OCI-LY7 (cell line): ENCODE measurements around the gene MATCAP1. TPM values are rescaled to one million over a fixed set of nuclear protein-coding genes. Genes with fewer than 3 reads are reported as not detected.
A peak's percentile ranks its signal among the peaks of the same experiment; 100 is the strongest.

Source experiments
- BruUV-seq: library from RNA; stranded (reverse); fragments of 400-500 nt; replicated peaks from 2 replicates; lab custom pipeline; 2021; lab: Mats Ljungman, UMichigan
- CTCF ChIA-PET: fragments of 300-600 bp; sonication (Branson Sonifier 250); formaldehyde crosslinking; loops from one replicate; lab custom pipeline; 2022; ENCODE audit warnings: antibody characterized with exemption; ENCODE audit not compliant: unreplicated experiment; lab: Charles Lee
- POLR2A ChIA-PET: fragments of 300-600 bp; sonication (Branson Sonifier 250); formaldehyde crosslinking; loops from one replicate; lab custom pipeline; 2022; ENCODE audit warnings: antibody characterized with exemption; lab: Charles Lee
- DNase-seq: peaks from one replicate; pipeline ENCODE4 v3.0.0-alpha.2; 2015; ENCODE audit warnings: low spot score
- H2AFZ ChIP-seq: fragments of 200-600 bp; sonication (generic), shearing (Covaris generic); 2 replicates; pipeline ENCODE4 v1.6.1; 2014; ENCODE audit warnings: mild to moderate bottlenecking, antibody characterized with exemption, low read length, moderate library complexity
- H3K27ac ChIP-seq: fragments of 200-600 bp; sonication (generic); 2 replicates; pipeline ENCODE4 v1.5.1; 2014; ENCODE audit warnings: mixed run types, low read depth, mild to moderate bottlenecking, moderate library complexity, low read length, inconsistent platforms; ENCODE audit not compliant: poor library complexity, severe bottlenecking
- H3K36me3 ChIP-seq: fragments of 200-600 bp; sonication (generic); 2 replicates; pipeline ENCODE4 v1.6.1; 2014; ENCODE audit warnings: mild to moderate bottlenecking, antibody characterized with exemption, low read length, moderate library complexity, mixed read lengths; ENCODE audit not compliant: insufficient read depth
- H3K4me1 ChIP-seq: fragments of 200-600 bp; sonication (generic); 2 replicates; pipeline ENCODE4 v1.5.1; 2014; ENCODE audit warnings: mild to moderate bottlenecking, low read length; ENCODE audit not compliant: insufficient read depth, poor library complexity, severe bottlenecking
- H3K4me2 ChIP-seq: fragments of 200-600 bp; sonication (generic); 2 replicates; pipeline ENCODE4 v1.6.1; 2014; ENCODE audit warnings: mild to moderate bottlenecking, low read length
- H3K4me3 ChIP-seq: fragments of 200-600 bp; sonication (generic); 2 replicates; pipeline ENCODE4 v1.5.1; 2014; ENCODE audit warnings: mild to moderate bottlenecking, low read depth, low read length; ENCODE audit not compliant: poor library complexity, severe bottlenecking
- H3K79me2 ChIP-seq: fragments of 200-600 bp; sonication (generic); 2 replicates; pipeline ENCODE4 v1.6.1; 2016; ENCODE audit warnings: low read depth, mild to moderate bottlenecking, low read length, moderate library complexity, mixed read lengths; ENCODE audit not compliant: insufficient read depth
- H3K9me2 ChIP-seq: fragments of 200-600 bp; sonication (generic); 2 replicates; pipeline ENCODE4 v1.6.1; 2016; ENCODE audit warnings: mild to moderate bottlenecking, low read length, mixed read lengths; ENCODE audit not compliant: insufficient read depth
- H3K9me3 ChIP-seq: fragments of 200-600 bp; sonication (generic); 2 replicates; pipeline ENCODE4 v1.6.1; 2014; ENCODE audit warnings: mild to moderate bottlenecking, mixed run types, low read length, mixed read lengths
- H4K20me1 ChIP-seq: fragments of 200-600 bp; sonication (generic); 2 replicates; pipeline ENCODE4 v1.6.1; 2014; ENCODE audit warnings: mild to moderate bottlenecking, antibody characterized with exemption, low read length, moderate library complexity, mixed read lengths; ENCODE audit not compliant: insufficient read depth
- EZH2phosphoT487 ChIP-seq: fragments of 200-600 bp; sonication (generic); IDR thresholded peaks from 2 replicates; pipeline ENCODE4 v1.6.1; 2018; ENCODE audit warnings: low read depth, borderline replicate concordance, mild to moderate bottlenecking, mixed run types, antibody characterized with exemption, low read length, moderate library complexity, mixed read lengths
- intact Hi-C: fragments of 100-400 bp; cut with micrococcal nuclease; formaldehyde crosslinking; loops from one replicate; pipeline ENCODE4 v1.10.0; 2022; ENCODE audit not compliant: unreplicated experiment
- total RNA-seq, 2 experiments: library from RNA; depleted of rRNA in 1 of 2; stranded (reverse); fragments of >200 nt in 1 of 2; shearing (Covaris generic) in 1 of 2; gene quantifications; 2 replicates each; pipeline ENCODE4 v1.2.3, GENCODE V29; 2014 to 2022
- TF ChIP-seq, protein P1 (sequence below): fragments of 200-600 bp; sonication (generic); conservative IDR thresholded peaks from 2 replicates; pipeline ENCODE4 v1.5.1; 2014; ENCODE audit warnings: mild to moderate bottlenecking, antibody characterized with exemption, low read length, moderate library complexity, mixed read lengths

MATCAP1 gene
- total RNA-seq, 2 experiments from 2014 or later, result 22.9 to 39.6 TPM

DNA sequence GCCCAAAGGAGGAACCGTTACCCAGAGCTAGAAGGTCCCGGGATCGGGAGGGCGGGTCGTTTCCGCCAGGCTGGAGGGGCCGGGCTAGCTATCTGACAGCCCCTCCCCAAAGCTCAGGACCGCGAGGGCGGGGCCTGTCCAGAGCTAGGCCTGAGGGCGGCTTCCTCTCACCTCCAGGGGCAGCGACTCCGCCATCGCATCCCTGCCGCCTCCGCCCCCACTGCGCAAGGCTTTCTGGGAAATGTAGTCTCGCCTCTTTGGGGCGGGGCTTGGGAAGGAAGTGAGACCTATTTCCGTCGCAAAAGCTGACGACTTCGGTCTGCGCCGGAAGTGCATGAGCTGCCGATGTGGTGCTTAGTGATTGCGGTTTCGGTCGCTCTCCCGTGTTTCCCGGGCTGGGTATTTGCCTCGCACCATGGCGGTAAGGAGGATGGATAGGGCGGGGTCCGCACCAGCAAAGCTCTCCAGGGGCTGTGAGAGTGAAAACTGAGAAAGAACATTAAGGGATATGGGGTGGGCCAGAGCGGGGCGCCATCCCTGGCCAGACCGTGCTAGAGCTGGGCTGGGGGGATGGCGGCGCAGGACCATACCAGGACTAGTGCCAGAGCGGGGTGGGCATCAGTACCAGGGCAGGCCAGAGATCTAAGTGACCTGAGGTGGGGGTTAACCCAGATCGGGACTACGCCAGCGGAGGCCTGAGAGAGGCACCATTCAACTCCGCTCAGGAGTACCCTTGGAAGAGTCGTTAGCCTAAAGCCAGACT lies 43.2 kb upstream of the MATCAP1 start, which contains the start of gene TMEM208:
Gene TMEM208, plus strand, starts transcription at position 327 of the 763 bp plus-strand sequence. Its CDS starts 89 bp downstream, at position 416.
- no TSS peak for BruUV-seq
- Histone ChIP-seq H3K9me2 (no peaks in the 10 kb centered on the region), H3K4me1 (peaks cover 18% of the 10 kb centered on the region), H2AFZ (peak within 1 kb of the TSS; percentile 76; the same call in 1 of the 2 replicates), H3K4me2 (peak within 1 kb of the TSS; percentile 95), H3K27ac (peak within 1 kb of the TSS; percentile 19), H3K36me3 (peaks cover 40% of the 10 kb centered on the region), H4K20me1 (no peaks in the 10 kb centered on the region), H3K4me3 (peak within 1 kb of the TSS; percentile 95), H3K9me3 (no peaks in the 10 kb centered on the region), H3K79me2 (peaks cover 13% of the 10 kb centered on the region)
- TF ChIP-seq, protein P1, sequence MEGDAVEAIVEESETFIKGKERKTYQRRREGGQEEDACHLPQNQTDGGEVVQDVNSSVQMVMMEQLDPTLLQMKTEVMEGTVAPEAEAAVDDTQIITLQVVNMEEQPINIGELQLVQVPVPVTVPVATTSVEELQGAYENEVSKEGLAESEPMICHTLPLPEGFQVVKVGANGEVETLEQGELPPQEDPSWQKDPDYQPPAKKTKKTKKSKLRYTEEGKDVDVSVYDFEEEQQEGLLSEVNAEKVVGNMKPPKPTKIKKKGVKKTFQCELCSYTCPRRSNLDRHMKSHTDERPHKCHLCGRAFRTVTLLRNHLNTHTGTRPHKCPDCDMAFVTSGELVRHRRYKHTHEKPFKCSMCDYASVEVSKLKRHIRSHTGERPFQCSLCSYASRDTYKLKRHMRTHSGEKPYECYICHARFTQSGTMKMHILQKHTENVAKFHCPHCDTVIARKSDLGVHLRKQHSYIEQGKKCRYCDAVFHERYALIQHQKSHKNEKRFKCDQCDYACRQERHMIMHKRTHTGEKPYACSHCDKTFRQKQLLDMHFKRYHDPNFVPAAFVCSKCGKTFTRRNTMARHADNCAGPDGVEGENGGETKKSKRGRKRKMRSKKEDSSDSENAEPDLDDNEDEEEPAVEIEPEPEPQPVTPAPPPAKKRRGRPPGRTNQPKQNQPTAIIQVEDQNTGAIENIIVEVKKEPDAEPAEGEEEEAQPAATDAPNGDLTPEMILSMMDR, result peak; percentile 71
- no peak for TF ChIP-seq EZH2phosphoT487
- peak; percentile 98 for DNase-seq
- intact Hi-C loops, result loop anchor here (1.0 to 5.0 kb wide), 3 partner anchors 20 to 210 kb away; partner anchors contain the start of genes E2F4 and FHOD1
- ChIA-PET POLR2A (interaction anchor here (0.6 to 2.3 kb wide), 16 partner anchors 9 to 356 kb away, joined by 3 to 11 read pairs (median 4); partner anchors contain the start of gene SLC9A5), CTCF (interaction anchor here (0.5 to 1.8 kb wide), 10 partner anchors 9 to 445 kb away, joined by 3 to 7 read pairs (median 4); partner anchors contain the start of gene FHOD1)

DNA sequence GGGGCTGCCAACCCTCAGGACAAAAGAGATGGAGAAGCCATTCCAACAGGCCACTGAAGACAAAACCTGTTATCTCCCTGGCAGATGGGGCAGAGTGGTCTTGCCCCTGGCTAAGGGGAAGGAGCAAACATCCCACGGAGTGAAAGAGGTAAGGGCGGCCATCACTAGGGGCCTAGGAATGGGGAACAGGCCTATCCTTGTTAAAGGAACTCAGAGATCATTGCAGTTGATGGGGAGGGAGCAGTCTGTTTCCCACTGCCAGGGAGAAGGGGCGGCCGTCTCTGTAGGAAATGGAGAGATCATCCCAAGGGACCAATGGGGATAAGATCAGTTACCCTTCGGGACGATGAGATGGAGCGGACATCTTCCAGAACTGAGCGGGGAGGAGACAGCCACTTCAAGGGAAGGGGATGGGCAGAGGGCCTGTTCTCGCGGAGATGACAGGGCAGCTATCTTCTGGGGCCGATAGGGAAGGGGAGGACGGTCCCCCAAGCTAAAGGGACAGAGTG lies 42.6 kb upstream of the MATCAP1 start:
- no peak for DNase-seq
- intact Hi-C loops, result loop anchor here (2.0 to 5.0 kb wide), 2 partner anchors 34 to 209 kb away; partner anchors contain the start of gene E2F4
- peak overlapping the region; percentile 15 for H3K27ac ChIP-seq
- H3K79me2 ChIP-seq, result peaks cover 13% of the 10 kb centered on the region
- no peaks in the 10 kb centered on the region for H3K9me2 ChIP-seq
- H3K4me2 ChIP-seq, result peak overlapping the region; percentile 95
- peak overlapping the region; percentile 95 for H3K4me3 ChIP-seq
- H3K4me1 ChIP-seq, result peaks cover 18% of the 10 kb centered on the region
- peaks cover 33% of the 10 kb centered on the region for H3K36me3 ChIP-seq
- H4K20me1 ChIP-seq, result no peaks in the 10 kb centered on the region
- no peak for TF ChIP-seq EZH2phosphoT487
- TF ChIP-seq, protein P1, result no peak
- POLR2A ChIA-PET, result interaction anchor here (0.6 to 2.3 kb wide), 13 partner anchors 9 to 356 kb away, joined by 3 to 11 read pairs (median 5); partner anchors contain the start of gene SLC9A5
- peak overlapping the region; percentile 76; the same call in 1 of the 2 replicates for H2AFZ ChIP-seq
- TSS peak; percentile 66 for BruUV-seq
- CTCF ChIA-PET, result interaction anchor here (0.5 to 1.8 kb wide), 9 partner anchors 10 to 446 kb away, joined by 3 to 7 read pairs (median 4); no protein-coding TSS in a partner anchor
- H3K9me3 ChIP-seq, result no peaks in the 10 kb centered on the region
